ENCODE data around the gene CRTAC1. TPM values are rescaled to one million over a fixed set of nuclear protein-coding genes. Genes with fewer than 3 reads are reported as not detected.

Gene CRTAC1
- total RNA-seq, 1 experiment from 2014 or later: 0.46 TPM

DNA sequence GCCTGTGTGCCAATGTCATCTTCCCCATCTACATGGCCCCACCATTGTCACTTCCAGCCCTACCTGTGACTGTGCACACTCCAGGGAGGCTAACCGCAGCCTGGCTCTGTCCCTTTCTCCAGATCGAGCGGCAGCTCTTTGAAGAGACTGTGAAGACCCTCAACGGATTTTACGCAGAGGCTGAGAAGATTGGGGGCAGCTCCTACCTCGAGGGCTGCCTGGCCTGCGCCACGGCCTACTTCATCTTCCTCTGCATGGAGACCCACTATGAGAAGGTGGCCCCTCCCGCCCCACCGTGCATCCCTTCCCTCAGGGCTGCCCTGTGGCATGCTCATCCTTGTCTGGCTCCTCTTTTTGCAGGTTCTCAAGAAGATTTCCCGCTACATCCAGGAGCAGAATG, 166.6 kb downstream of the CRTAC1 start:
- DNase-seq: no peak
- H3K9ac ChIP-seq (ENCODE audit: extremely low read depth, insufficient read length, low read length): no peak overlapping the region
- H3K56ac ChIP-seq (ENCODE audit: insufficient read length, low read depth, low read length): no peak overlapping the region
- no peak overlapping the region for H2BK15ac ChIP-seq (ENCODE audit: low read depth, low read length)
- peaks cover 2% of the 10 kb centered on the region for H3K23me2 ChIP-seq (ENCODE audit: insufficient read length, low read depth, low read length, poor library complexity, severe bottlenecking)
- no peak overlapping the region for H4K91ac ChIP-seq (ENCODE audit: insufficient read length, low read depth, low read length)
- no peak overlapping the region for H2BK5ac ChIP-seq (ENCODE audit: insufficient read length, low read length)
- H3K14ac ChIP-seq (ENCODE audit: insufficient read depth, low read length): no peak overlapping the region; the same call in 1 of the 2 replicates
- TF ChIP-seq, protein P1, sequence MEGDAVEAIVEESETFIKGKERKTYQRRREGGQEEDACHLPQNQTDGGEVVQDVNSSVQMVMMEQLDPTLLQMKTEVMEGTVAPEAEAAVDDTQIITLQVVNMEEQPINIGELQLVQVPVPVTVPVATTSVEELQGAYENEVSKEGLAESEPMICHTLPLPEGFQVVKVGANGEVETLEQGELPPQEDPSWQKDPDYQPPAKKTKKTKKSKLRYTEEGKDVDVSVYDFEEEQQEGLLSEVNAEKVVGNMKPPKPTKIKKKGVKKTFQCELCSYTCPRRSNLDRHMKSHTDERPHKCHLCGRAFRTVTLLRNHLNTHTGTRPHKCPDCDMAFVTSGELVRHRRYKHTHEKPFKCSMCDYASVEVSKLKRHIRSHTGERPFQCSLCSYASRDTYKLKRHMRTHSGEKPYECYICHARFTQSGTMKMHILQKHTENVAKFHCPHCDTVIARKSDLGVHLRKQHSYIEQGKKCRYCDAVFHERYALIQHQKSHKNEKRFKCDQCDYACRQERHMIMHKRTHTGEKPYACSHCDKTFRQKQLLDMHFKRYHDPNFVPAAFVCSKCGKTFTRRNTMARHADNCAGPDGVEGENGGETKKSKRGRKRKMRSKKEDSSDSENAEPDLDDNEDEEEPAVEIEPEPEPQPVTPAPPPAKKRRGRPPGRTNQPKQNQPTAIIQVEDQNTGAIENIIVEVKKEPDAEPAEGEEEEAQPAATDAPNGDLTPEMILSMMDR (conservative IDR thresholded peaks at IDR 0.05): no peak
- no peak overlapping the region for H2BK12ac ChIP-seq (ENCODE audit: insufficient read length, low read depth, low read length)
- no peak overlapping the region for H2BK120ac ChIP-seq (ENCODE audit: low read depth, low read length, poor library complexity, severe bottlenecking)
- no peaks in the 10 kb centered on the region for H3K79me2 ChIP-seq (ENCODE audit: insufficient read depth, low read length)
- H3K79me1 ChIP-seq (ENCODE audit: insufficient read depth, low read depth, low read length, poor library complexity, severe bottlenecking): no peaks in the 10 kb centered on the region
- no peak overlapping the region for H3K27ac ChIP-seq (ENCODE audit: insufficient read length, low read depth, low read length)
- H3K27me3 Mint-ChIP-seq (ENCODE audit: low read depth): peaks cover 5% of the 10 kb centered on the region
- H3K9me3 Mint-ChIP-seq: no peaks in the 10 kb centered on the region
- no CpG with 5 or more reads among the region's 11 CpGs for WGBS (ENCODE audit: extremely low coverage, insufficient read length, low lambda C conversion rate)
- H3K27me3 ChIP-seq (ENCODE audit: insufficient read depth, low read length): no peaks in the 10 kb centered on the region; the same call in 1 of the 2 replicates
- no peak overlapping the region for H2AK5ac ChIP-seq (ENCODE audit: insufficient read length, low read length)
- H2BK20ac ChIP-seq (ENCODE audit: low read depth, low read length, poor library complexity, severe bottlenecking): no peak overlapping the region
- H3K4ac ChIP-seq (ENCODE audit: low read depth, low read length): no peak overlapping the region
- no peak overlapping the region for H3K4me2 ChIP-seq (ENCODE audit: insufficient read depth, insufficient read length, low read length)
- peaks cover under 1% of the 10 kb centered on the region for H3K4me1 ChIP-seq (ENCODE audit: insufficient read depth, low read length)
- H4K5ac ChIP-seq (ENCODE audit: insufficient read length, low read depth, low read length): no peak overlapping the region
- no peak overlapping the region for H3K4me3 Mint-ChIP-seq
- no peak overlapping the region for H3K27ac Mint-ChIP-seq
- H3K36me3 Mint-ChIP-seq (ENCODE audit: insufficient read depth in 1 of 3, low read depth in 3 of 3): no peaks in the 10 kb centered on the region
- H3K4me1 Mint-ChIP-seq: peaks cover 26 to 30% of the 10 kb centered on the region in 2 experiments
- H2AFZ ChIP-seq (ENCODE audit: low read length): no peak overlapping the region
- no peak overlapping the region for H3K18ac ChIP-seq (ENCODE audit: insufficient read length, low read depth, low read length)
- H3T11ph ChIP-seq (ENCODE audit: low read length): no peak overlapping the region
- H3K9me3 ChIP-seq (ENCODE audit: control insufficient read depth, low read depth, low read length): no peaks in the 10 kb centered on the region
- H4K8ac ChIP-seq (replicated peaks; ENCODE audit: insufficient read length, low read depth, low read length): no peak overlapping the region
- no peak overlapping the region for H3K23ac ChIP-seq (ENCODE audit: insufficient read length, low read depth, low read length)
- no peaks in the 10 kb centered on the region for H4K20me1 ChIP-seq (ENCODE audit: control insufficient read depth, insufficient read depth, insufficient read length)

All from H9 (cell line).